ENCODE data around the gene KIAA1217. TPM values are rescaled to one million over a fixed set of nuclear protein-coding genes. Genes with fewer than 3 reads are reported as not detected.
A peak's percentile ranks its signal among the peaks of the same experiment; 100 is the strongest.

Gene KIAA1217
- total and polyA plus RNA-seq, 2 of the 8 experiments (the other 6 are each of a cell fraction or from before 2014, with no cell fraction given) = 4.5 to 15.6 TPM

DNA sequence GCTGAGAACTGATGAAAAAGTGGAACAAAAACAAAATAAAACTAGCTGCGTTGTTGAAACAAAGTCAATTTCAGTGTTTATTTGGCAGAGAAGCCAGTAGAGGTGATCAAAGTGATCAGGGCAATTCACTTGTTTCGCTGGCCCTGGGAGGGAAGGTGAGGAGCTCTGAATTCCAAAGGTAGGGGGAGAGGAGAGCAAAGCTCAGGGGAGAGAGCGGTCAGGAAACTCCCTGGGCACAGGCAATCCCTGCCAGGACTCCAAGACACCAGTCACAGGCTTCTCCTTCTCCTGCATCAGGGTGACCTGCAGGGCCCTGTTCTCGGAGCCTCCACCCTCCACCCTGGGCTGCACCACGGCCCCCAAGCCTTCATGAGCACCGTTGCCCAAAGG is 6.8 kb upstream of the KIAA1217 start:
- H2BK15ac ChIP-seq (ENCODE audit: low read length) = 0 out of 2 replicates have a peak overlapping the region, but pooled peaks have one; percentile 5
- no peaks in the 10 kb centered on the region for H3K36me3 ChIP-seq (ENCODE audit: control insufficient read depth in 2 of 4, insufficient read depth in 4 of 4, low read length in 3 of 4)
- POLR2A ChIA-PET (ENCODE audit: partially characterized antibody) = interaction anchor here (1.0 to 1.2 kb wide), 3 partner anchors 10 to 13 kb away, joined by 3 to 6 read pairs (median 4); no protein-coding TSS in a partner anchor
- H2BK20ac ChIP-seq (ENCODE audit: low read length) = 0 out of 2 replicates have a peak overlapping the region, but pooled peaks have one; percentile 57
- WGBS, 2 experiments (ENCODE audit: extremely low coverage in 1 of 2, insufficient coverage in 1 of 2, insufficient read length in 1 of 2, insufficient replicate concordance in 2 of 2, low coverage in 1 of 2, low lambda C conversion rate in 2 of 2, missing lambda C conversion rate in 1 of 2) = 39% methylated on average over 6 of the region's 6 CpGs; no CpG with 5 or more reads in 1 of the 2 experiments
- no peak overlapping the region for H2BK12ac ChIP-seq (ENCODE audit: low read depth, low read length)
- H4K91ac ChIP-seq (replicated peaks; ENCODE audit: insufficient read length, low read length) = peak overlapping the region; percentile 49
- no peak overlapping the region for H3K14ac ChIP-seq (ENCODE audit: insufficient read length)
- peaks cover 3 to 12% (median 8%) of the 10 kb centered on the region in 4 experiments for H3K4me1 ChIP-seq (replicated peaks in 1 of 4; ENCODE audit: control insufficient read depth in 3 of 4, insufficient read depth in 4 of 4, low read length in 3 of 4)
- no peaks in the 10 kb centered on the region for H3K79me1 ChIP-seq (ENCODE audit: low read depth, low read length)
- H3K9ac ChIP-seq (replicated peaks in 1 of 4; ENCODE audit: extremely low read depth in 1 of 4, low read depth in 3 of 4, low read length in 3 of 4) = no peak overlapping the region
- no peaks in the 10 kb centered on the region for H3K79me2 ChIP-seq (ENCODE audit: control insufficient read depth in 1 of 2, insufficient read depth in 2 of 2, low read length in 2 of 2)
- no peaks in the 10 kb centered on the region for H3K27me3 ChIP-seq (replicated peaks in 1 of 4; ENCODE audit: control insufficient read depth in 3 of 4, extremely low read depth in 1 of 4, insufficient read depth in 3 of 4, low read length in 3 of 4)
- H3K4me3 ChIP-seq (ENCODE audit: extremely low read depth in 1 of 4, insufficient read depth in 2 of 4, low read depth in 3 of 4, low read length in 4 of 4) = 0 out of 8 replicates have a peak overlapping the region, but pooled peaks of 1 of the 4 experiments have one; percentile 16
- H3K23me2 ChIP-seq (ENCODE audit: low read depth, low read length) = no peaks in the 10 kb centered on the region
- peak overlapping the region; percentile 92 for H2AFZ ChIP-seq (ENCODE audit: low read length)
- TF ChIP-seq TEAD4 (IDR thresholded peaks at IDR 0.05; ENCODE audit: low read depth, low read length) (peak; percentile 64), EGR1 (IDR thresholded peaks at IDR 0.05; ENCODE audit: borderline replicate concordance, low read depth, low read length) (no peak), GABPA (IDR thresholded peaks at IDR 0.05; ENCODE audit: borderline replicate concordance, insufficient read depth, low read length) (no peak), RAD21 (IDR thresholded peaks at IDR 0.05 in 1 of 2, conservative IDR thresholded peaks at IDR 0.05 in 1 of 2; ENCODE audit: low read depth in 2 of 2, low read length in 2 of 2) (no peak), TBP (IDR thresholded peaks at IDR 0.05; ENCODE audit: low read depth, low read length) (peak; percentile 88)
- H3K27ac ChIP-seq (ENCODE audit: low read depth, low read length) = no peak overlapping the region
- DNase-seq (ENCODE audit: low read depth in 1 of 2, low spot score in 2 of 2) (no peak), FAIRE-seq (peak; percentile 7)
- CTCF ChIA-PET (ENCODE audit: partially characterized antibody) = interaction anchor here (0.6 to 4.4 kb wide), 17 partner anchors 9 to 318 kb away, joined by 3 to 22 read pairs (median 4); no protein-coding TSS in a partner anchor
- no peaks in the 10 kb centered on the region for H3K9me3 ChIP-seq (ENCODE audit: insufficient read depth in 2 of 2, low read depth in 1 of 2, low read length in 1 of 2)
- no peak overlapping the region for H3K56ac ChIP-seq (replicated peaks; ENCODE audit: insufficient read length, low read depth, low read length)
- peak overlapping the region; percentile 21 to 49; a peak in 3 of 4 replicates for H3K4me2 ChIP-seq (ENCODE audit: insufficient read depth in 1 of 2, low read depth in 2 of 2, low read length in 2 of 2)
- H3K18ac ChIP-seq (ENCODE audit: extremely low read depth, low read length) = peak overlapping the region; percentile 53
- H2BK120ac ChIP-seq (replicated peaks; ENCODE audit: low read depth, low read length) = peak overlapping the region; percentile 18
- no peak overlapping the region for H4K5ac ChIP-seq (ENCODE audit: insufficient read length, low read depth, low read length)
- no peak overlapping the region for H4K8ac ChIP-seq (ENCODE audit: extremely low read depth, insufficient read depth, low read length)
- no peak overlapping the region for H2AK5ac ChIP-seq (ENCODE audit: low read depth, low read length)
- peak overlapping the region; percentile 71; the same call in 1 of the 2 replicates for H2BK5ac ChIP-seq (ENCODE audit: low read depth, low read length)
- no peak overlapping the region for H3K23ac ChIP-seq (ENCODE audit: insufficient read length)
- H3K4ac ChIP-seq (replicated peaks; ENCODE audit: insufficient read length, low read depth, low read length) = peak overlapping the region; percentile 8
- H4K20me1 ChIP-seq (replicated peaks in 1 of 2; ENCODE audit: control insufficient read depth in 1 of 2, insufficient read depth in 2 of 2, low read length in 2 of 2) = no peaks in the 10 kb centered on the region

All from H1 (cell line).